SK-N-MC (cell line): Measurements from ENCODE around the gene HIRA.

Experiments used
- EZH2 ChIP-seq: fragments of 200-600 bp; sonication (generic); IDR thresholded peaks from one replicate; pipeline ENCODE4 v1.6.1; 2017; ENCODE audit warnings: antibody characterized with exemption
- POLR2AphosphoS5 ChIP-seq: IDR thresholded peaks from 2 replicates; pipeline ENCODE4 v1.6.1; 2012; ENCODE audit warnings: mild to moderate bottlenecking, low read depth, low read length, borderline replicate concordance

- no peak for TF ChIP-seq POLR2AphosphoS5
- TF ChIP-seq EZH2, result no peak
Observed at GRCh38 chr22:19442166-19442565, 10.6 kb upstream of the HIRA start.
